Measurements from ENCODE around the gene GPR132. TPM values are rescaled to one million over a fixed set of nuclear protein-coding genes. Genes with fewer than 3 reads are reported as not detected.

GPR132 gene
- total RNA-seq, 1 donor from 2014 or later: 7.2 TPM

DNA sequence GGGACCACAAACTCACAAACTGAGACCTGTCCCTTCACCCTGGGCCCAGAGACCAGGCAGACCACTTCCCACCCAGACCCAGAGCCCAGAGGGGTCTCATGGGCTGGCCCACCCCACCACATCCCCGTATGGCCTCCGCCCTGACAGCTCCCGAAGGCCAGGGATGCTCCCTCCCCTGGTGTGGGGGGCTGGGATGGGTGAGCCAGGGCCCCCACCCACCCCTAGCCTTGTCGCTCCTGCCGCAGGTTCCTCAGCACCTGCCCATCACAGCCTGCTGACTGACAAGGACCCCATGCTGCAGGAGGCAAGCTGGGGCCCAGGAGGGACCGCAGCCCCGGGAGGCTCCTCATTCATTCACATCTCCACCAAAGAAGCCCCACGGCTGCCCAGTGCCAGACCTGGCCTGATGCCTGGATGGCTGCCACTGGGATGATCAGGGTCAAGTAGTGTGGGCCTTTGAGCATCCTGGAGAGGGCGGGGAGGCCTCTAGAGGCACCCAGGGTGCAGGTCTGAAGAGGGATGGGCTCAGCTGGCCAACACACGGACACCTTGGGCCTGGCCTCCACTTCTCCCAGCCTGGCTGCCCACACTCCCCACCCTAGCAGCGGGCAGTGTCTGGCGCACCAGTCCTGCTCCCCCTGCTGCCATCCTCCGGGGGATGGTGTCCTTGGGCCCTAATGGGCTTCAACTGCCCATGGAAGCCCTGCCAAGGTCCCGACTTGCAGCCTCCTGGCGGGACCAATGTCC is 24.7 kb upstream of the GPR132 start:
- Histone ChIP-seq H3K36me3 (no peaks in the 10 kb centered on the region), H3K27ac (no peak overlapping the region), H3K9me3 (no peaks in the 10 kb centered on the region), H3K27me3 (ENCODE audit: low read depth) (peaks cover 15% of the 10 kb centered on the region), H3K4me3 (no peak overlapping the region), H3K4me1 (peaks cover 68% of the 10 kb centered on the region)
- intact Hi-C loops (cut with DNase I): no loop called here
- DNase-seq (no peak), ATAC-seq (no peak)
- TF ChIP-seq, protein P1, sequence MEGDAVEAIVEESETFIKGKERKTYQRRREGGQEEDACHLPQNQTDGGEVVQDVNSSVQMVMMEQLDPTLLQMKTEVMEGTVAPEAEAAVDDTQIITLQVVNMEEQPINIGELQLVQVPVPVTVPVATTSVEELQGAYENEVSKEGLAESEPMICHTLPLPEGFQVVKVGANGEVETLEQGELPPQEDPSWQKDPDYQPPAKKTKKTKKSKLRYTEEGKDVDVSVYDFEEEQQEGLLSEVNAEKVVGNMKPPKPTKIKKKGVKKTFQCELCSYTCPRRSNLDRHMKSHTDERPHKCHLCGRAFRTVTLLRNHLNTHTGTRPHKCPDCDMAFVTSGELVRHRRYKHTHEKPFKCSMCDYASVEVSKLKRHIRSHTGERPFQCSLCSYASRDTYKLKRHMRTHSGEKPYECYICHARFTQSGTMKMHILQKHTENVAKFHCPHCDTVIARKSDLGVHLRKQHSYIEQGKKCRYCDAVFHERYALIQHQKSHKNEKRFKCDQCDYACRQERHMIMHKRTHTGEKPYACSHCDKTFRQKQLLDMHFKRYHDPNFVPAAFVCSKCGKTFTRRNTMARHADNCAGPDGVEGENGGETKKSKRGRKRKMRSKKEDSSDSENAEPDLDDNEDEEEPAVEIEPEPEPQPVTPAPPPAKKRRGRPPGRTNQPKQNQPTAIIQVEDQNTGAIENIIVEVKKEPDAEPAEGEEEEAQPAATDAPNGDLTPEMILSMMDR (IDR thresholded peaks at IDR 0.05): no peak

DNA sequence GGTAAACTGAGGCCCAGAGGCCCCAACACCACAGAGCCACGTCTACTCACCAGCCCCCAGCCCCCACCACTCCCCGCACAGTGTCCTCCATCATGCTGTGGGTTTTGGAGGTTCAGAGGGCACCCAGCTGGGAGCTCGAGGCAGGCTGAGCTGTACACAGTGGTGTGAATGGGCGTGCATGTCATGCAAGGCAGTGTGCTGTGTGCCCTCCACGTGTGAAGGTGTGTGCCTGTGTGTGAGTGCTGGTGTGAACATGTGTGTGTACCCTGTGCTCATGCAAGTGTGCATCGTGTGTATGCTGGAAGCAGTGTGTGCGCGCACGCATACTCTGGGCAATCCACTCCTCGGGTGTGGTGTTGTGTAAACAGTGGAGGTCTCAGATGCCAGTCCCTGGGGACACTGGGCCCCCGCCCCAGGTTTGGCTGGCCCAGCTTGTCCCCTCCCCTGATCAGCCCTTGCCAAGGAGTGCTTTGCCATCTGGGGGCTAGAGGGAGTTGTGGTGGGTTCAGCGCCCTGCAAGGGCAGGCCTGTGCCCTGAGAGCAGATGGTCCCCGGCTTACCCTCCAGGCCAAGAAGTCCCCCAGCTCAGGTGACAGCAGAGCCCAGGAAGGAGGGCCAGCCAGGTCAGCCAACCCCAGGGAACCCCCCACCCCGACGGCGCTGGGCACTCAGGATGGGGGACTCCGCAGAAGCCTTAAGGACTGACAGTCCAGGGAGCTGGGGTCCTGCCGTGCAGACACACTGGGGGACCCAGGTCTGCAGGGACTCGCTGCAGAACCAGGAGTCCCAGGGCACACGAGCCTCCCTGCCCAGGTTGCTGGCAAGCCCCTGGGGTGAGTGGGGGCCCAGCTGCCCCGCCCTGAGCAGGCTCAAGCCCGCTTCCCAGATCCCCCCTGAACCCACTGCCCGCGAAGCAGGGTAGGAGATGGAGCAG is 23.8 kb upstream of the GPR132 start:
- no peak overlapping the region for H3K27ac ChIP-seq
- H3K9me3 ChIP-seq: no peaks in the 10 kb centered on the region
- intact Hi-C loops (cut with DNase I): no loop called here
- TF ChIP-seq, protein P1 (IDR thresholded peaks at IDR 0.05): no peak
- ATAC-seq (no peak), DNase-seq (no peak)
- H3K27me3 ChIP-seq (ENCODE audit: low read depth): peaks cover 15% of the 10 kb centered on the region
- H3K36me3 ChIP-seq: no peaks in the 10 kb centered on the region
- H3K4me1 ChIP-seq: peaks cover 60% of the 10 kb centered on the region
- H3K4me3 ChIP-seq: no peak overlapping the region

DNA sequence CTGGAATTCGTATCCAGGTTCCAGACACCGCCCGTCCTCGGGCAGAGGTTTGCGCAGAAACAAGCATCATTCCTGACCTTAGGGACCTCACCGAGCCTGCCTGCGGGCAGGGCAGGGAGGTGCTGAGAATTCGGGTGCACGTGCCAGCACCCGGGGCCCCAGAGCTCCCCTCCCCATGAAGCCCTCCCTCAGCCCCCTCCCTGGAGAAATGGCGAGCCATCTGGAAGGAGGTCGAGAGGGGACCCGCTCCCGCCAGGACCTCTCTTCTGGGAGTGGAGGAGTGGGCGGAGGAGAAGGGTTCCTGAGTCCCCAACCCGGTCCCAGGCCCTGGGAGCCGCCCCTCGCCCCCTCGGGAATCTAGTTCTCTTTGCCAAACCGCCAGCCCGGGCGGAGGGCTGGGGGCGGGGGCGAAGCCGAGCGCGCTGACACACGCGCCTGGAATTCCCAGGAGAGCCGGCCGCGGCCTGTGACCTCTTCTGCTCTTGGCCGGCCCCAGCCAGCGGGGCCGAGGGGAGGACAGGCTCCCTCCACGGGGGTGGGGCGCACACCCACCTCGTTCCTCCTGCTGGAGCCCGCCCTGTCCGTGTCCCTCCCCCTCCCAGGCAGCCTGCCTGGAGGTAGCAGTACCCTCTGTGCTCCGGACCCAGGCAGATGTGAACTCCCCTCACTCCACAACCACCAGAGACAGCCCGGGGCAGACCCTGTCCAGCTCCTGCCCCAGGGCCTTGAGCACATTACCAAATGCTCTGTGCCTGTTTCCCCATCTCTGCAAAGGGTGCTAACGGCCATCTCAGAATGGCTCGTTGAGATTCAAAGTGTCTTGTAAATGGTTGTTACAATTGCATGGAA is 23.0 kb upstream of the GPR132 start:
- TF ChIP-seq, protein P1 (IDR thresholded peaks at IDR 0.05): no peak
- peak overlapping the region; percentile 68 for H3K27ac ChIP-seq
- no peaks in the 10 kb centered on the region for H3K36me3 ChIP-seq
- peaks cover 15% of the 10 kb centered on the region for H3K27me3 ChIP-seq (ENCODE audit: low read depth)
- no peaks in the 10 kb centered on the region for H3K9me3 ChIP-seq
- peak overlapping the region; percentile 61 for H3K4me3 ChIP-seq
- peak; percentile 9 to 20 for ATAC-seq
- DNase-seq: peak; percentile 62
- intact Hi-C loops (cut with DNase I): no loop called here
- peaks cover 56% of the 10 kb centered on the region for H3K4me1 ChIP-seq

DNA sequence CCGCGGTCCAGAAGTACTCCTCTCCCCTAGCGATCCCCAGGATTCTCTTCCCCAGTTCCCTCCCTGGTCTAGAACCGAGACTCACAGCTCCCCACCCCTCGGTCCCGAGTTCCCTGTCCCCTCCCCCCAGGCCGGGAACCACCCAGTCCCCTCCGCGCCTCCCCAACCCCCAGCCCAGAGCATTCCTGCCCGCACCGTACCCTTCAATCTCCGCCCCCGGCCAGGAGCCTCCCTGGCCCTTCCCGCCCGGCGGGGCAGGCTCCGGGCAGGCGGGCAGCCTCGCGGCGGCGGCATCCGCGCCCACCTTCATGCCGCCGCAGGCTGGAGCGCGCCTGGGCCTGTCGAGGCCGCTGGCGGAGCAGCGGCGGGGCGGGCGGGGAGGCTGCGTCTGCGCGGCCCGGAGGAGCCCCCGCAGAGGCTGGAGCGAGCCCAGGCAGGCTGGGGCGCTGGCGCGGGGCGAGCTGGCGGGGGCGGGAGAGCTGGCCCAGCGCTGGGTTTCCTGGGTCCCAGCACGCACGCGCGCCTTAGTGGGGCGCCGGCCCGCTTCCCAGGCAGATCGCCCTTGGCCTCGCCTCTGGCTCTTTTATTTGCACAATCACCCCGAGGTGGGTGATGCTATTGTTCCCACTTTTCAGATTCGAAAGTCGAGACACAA is 22.2 kb upstream of the GPR132 start:
- Histone ChIP-seq H3K4me3 (peak overlapping the region; percentile 61), H3K27ac (peak overlapping the region; percentile 68), H3K27me3 (ENCODE audit: low read depth) (peaks cover 15% of the 10 kb centered on the region), H3K36me3 (no peaks in the 10 kb centered on the region), H3K4me1 (peaks cover 50% of the 10 kb centered on the region), H3K9me3 (no peaks in the 10 kb centered on the region)
- TF ChIP-seq, protein P1 (IDR thresholded peaks at IDR 0.05): no peak
- intact Hi-C loops (cut with DNase I): no loop called here
- DNase-seq: peak; percentile 56
- peak; percentile 2 to 7 for ATAC-seq

All from lower lobe of right lung (tissue), 2 donors.